Measurements from ENCODE around the gene F9. TPM values are rescaled to one million over a fixed set of nuclear protein-coding genes. Genes with fewer than 3 reads are reported as not detected.

Gene F9
- total and polyA plus RNA-seq, 10 of the 15 experiments (the other 5 are each of a cell fraction or from before 2014, with no cell fraction given): 0.18 TPM; not detected in 9

GRCh38 chrX:139495324-139495723 is 35.2 kb upstream of the F9 start:
- ChIA-PET RAD21 (ENCODE audit: unreplicated experiment) (no interaction called here), CTCF (no interaction called here), POLR2A (no interaction called here), SMC1A (ENCODE audit: uncharacterized antibody, unreplicated experiment) (no interaction called here)
- Histone ChIP-seq H3K9me3 (replicated peaks; ENCODE audit: control insufficient read depth, insufficient read depth, low read length) (no peaks in the 10 kb centered on the region), H2AFZ (ENCODE audit: control insufficient read depth, low read depth, low read length) (no peak overlapping the region), H3K9ac (ENCODE audit: control insufficient read depth, insufficient read depth, low read length) (no peak overlapping the region), H3K79me2 (ENCODE audit: control insufficient read depth, insufficient read depth, low read length) (no peaks in the 10 kb centered on the region), H3K4me2 (ENCODE audit: control insufficient read depth, insufficient read depth) (no peak overlapping the region), H4K20me1 (ENCODE audit: control insufficient read depth, insufficient read depth) (no peaks in the 10 kb centered on the region), H3K27me3 (replicated peaks in 1 of 2; ENCODE audit: control insufficient read depth in 2 of 2, insufficient read depth in 2 of 2, low read length in 1 of 2) (no peaks in the 10 kb centered on the region), H3K27ac (ENCODE audit: control insufficient read depth, insufficient read depth) (no peak overlapping the region), H3K36me3 (ENCODE audit: control insufficient read depth in 2 of 2, insufficient read depth in 2 of 2, low read length in 1 of 2) (no peaks in the 10 kb centered on the region; a peak in 1 of 4 replicates), H3K4me3 (no peak overlapping the region), H3K4me1 (ENCODE audit: control insufficient read depth, insufficient read depth, low read length) (no peaks in the 10 kb centered on the region)
- BruUV-seq (replicated peaks): no TSS peak
- WGBS (ENCODE audit: insufficient coverage, insufficient replicate concordance, low lambda C conversion rate, missing lambda C conversion rate): 24% methylated on average over 5 of the region's 5 CpGs
- intact Hi-C loops (cut with micrococcal nuclease; ENCODE audit: unreplicated experiment) (no loop called here), in situ Hi-C loops (cut with MboI) (no loop called here)
- TF ChIP-seq RAD21 (IDR thresholded peaks at IDR 0.05; ENCODE audit: insufficient read depth, low read depth, low read length) (no peak), ZSCAN29 (IDR thresholded peaks at IDR 0.05) (no peak), HDAC6 (IDR thresholded peaks at IDR 0.05; ENCODE audit: unreplicated experiment) (no peak), ZBTB40 (IDR thresholded peaks at IDR 0.05; ENCODE audit: borderline replicate concordance) (no peak)
- FAIRE-seq (no peak), ATAC-seq (no peak), DNase-seq (ENCODE audit: low read depth, low spot score) (no peak)

- H3K27ac ChIP-seq (ENCODE audit: control insufficient read depth, insufficient read depth): no peak overlapping the region
- H2AFZ ChIP-seq (ENCODE audit: control insufficient read depth, low read depth, low read length): no peak overlapping the region
- no peak overlapping the region for H3K9ac ChIP-seq (ENCODE audit: control insufficient read depth, insufficient read depth, low read length)
- H3K79me2 ChIP-seq (ENCODE audit: control insufficient read depth, insufficient read depth, low read length): no peaks in the 10 kb centered on the region
- no peak; the same call in 1 of the 3 replicates for ATAC-seq
- H3K4me3 ChIP-seq: no peak overlapping the region
- RAD21 ChIA-PET (ENCODE audit: unreplicated experiment): no interaction called here
- TF ChIP-seq CEBPB (IDR thresholded peaks at IDR 0.05; ENCODE audit: borderline replicate concordance in 1 of 2, low read depth in 2 of 2, low read length in 2 of 2) (no peak), PML (IDR thresholded peaks at IDR 0.05; ENCODE audit: low read length) (no peak), BHLHE40 (IDR thresholded peaks at IDR 0.05; ENCODE audit: borderline replicate concordance in 1 of 2, low read depth in 2 of 2, low read length in 1 of 2) (no peak), BACH1 (IDR thresholded peaks at IDR 0.05; ENCODE audit: borderline replicate concordance) (no peak)
- no peaks in the 10 kb centered on the region for H3K4me1 ChIP-seq (ENCODE audit: control insufficient read depth, insufficient read depth, low read length)
- POLR2A ChIA-PET: no interaction called here
- H3K36me3 ChIP-seq (ENCODE audit: control insufficient read depth in 2 of 2, insufficient read depth in 2 of 2, low read length in 1 of 2): no peaks in the 10 kb centered on the region
- no TSS peak for BruUV-seq (replicated peaks)
- CTCF ChIA-PET: no interaction called here
- no peak for FAIRE-seq
- in situ Hi-C loops (cut with MboI) (no loop called here), intact Hi-C loops (cut with micrococcal nuclease; ENCODE audit: unreplicated experiment) (no loop called here)
- H3K9me3 ChIP-seq (replicated peaks; ENCODE audit: control insufficient read depth, insufficient read depth, low read length): no peaks in the 10 kb centered on the region
- SMC1A ChIA-PET (ENCODE audit: uncharacterized antibody, unreplicated experiment): no interaction called here
- no peaks in the 10 kb centered on the region for H3K27me3 ChIP-seq (replicated peaks in 1 of 2; ENCODE audit: control insufficient read depth in 2 of 2, insufficient read depth in 2 of 2, low read length in 1 of 2)
- H3K4me2 ChIP-seq (ENCODE audit: control insufficient read depth, insufficient read depth): no peak overlapping the region
- no peaks in the 10 kb centered on the region for H4K20me1 ChIP-seq (ENCODE audit: control insufficient read depth, insufficient read depth)
- DNase-seq (ENCODE audit: low read depth, low spot score): no peak
Observed at GRCh38 chrX:139506333-139506732, 24.2 kb upstream of the F9 start.
